IMR-90 (cell line): ENCODE measurements around the gene FNDC3B. TPM values are rescaled to one million over a fixed set of nuclear protein-coding genes. Genes with fewer than 3 reads are reported as not detected.

Experiments
- ATAC-seq: fragments of 200-7000 bp; cut with Tn5 transposase; 2 replicates; pipeline ENCODE4 v1.9.1; 2020; ENCODE audit warnings: low read depth, mild to moderate bottlenecking, moderate library complexity
- BruUV-seq: library from RNA; stranded (reverse); fragments of 400-500 nt; replicated peaks from 2 replicates; lab custom pipeline; 2021; lab: Mats Ljungman, UMichigan
- CTCF ChIA-PET: fragments of 300-600 bp; formaldehyde crosslinking; extraction: SDS; loops from one replicate; lab custom pipeline; 2021; ENCODE audit warnings: antibody characterized with exemption; lab: Yijun Ruan, JAX
- POLR2A ChIA-PET: fragments of 300-600 bp; sonication (Branson Sonifier 250); formaldehyde crosslinking; loops from one replicate; lab custom pipeline; 2022; ENCODE audit warnings: antibody characterized with exemption; ENCODE audit not compliant: unreplicated experiment; lab: Charles Lee
- DNase-seq: peaks from one replicate; pipeline ENCODE4 v3.0.0; 2013
- H2AFZ ChIP-seq: replicated peaks from 2 replicates; pipeline ENCODE3; 2013; ENCODE audit warnings: low read length, mild to moderate bottlenecking; ENCODE audit not compliant: poor library complexity
- H2AK5ac ChIP-seq: 2 replicates; pipeline ENCODE4 v1.6.1; 2013; ENCODE audit warnings: low read depth, low read length, inconsistent platforms
- H2AK9ac ChIP-seq: replicated peaks from 2 replicates; pipeline ENCODE3; 2013; ENCODE audit warnings: mild to moderate bottlenecking, low read depth, low read length, moderate library complexity; ENCODE audit not compliant: poor library complexity
- H2BK120ac ChIP-seq: 2 replicates; pipeline ENCODE4 v1.6.1; 2013; ENCODE audit warnings: low read depth, low read length, inconsistent platforms
- H2BK15ac ChIP-seq: 3 replicates; pipeline ENCODE4 v1.6.1; 2013; ENCODE audit warnings: low read depth, low read length, inconsistent platforms
- H2BK20ac ChIP-seq: 2 replicates; pipeline ENCODE4 v1.6.1; 2013; ENCODE audit warnings: low read depth, mild to moderate bottlenecking, inconsistent platforms, low read length, moderate library complexity
- H2BK5ac ChIP-seq: 2 replicates; pipeline ENCODE4 v1.6.1; 2013; ENCODE audit warnings: mild to moderate bottlenecking, low read depth, low read length, inconsistent platforms; ENCODE audit not compliant: poor library complexity, severe bottlenecking
- H3K14ac ChIP-seq: replicated peaks from 2 replicates; pipeline ENCODE4 v1.6.1; 2013; ENCODE audit warnings: low read depth, low read length, inconsistent platforms
- H3K18ac ChIP-seq: 2 replicates; pipeline ENCODE4 v1.6.1; 2013; ENCODE audit warnings: low read depth, low read length, control low read depth
- H3K23ac ChIP-seq: 2 replicates; pipeline ENCODE4 v1.6.1; 2013; ENCODE audit warnings: low read depth, low read length, inconsistent platforms
- H3K27ac ChIP-seq: 2 replicates; pipeline ENCODE4 v1.5.1; 2013; ENCODE audit warnings: mild to moderate bottlenecking, control low read depth, low read length; ENCODE audit not compliant: insufficient read depth
- H3K27me3 ChIP-seq: 2 replicates; pipeline ENCODE4 v1.6.1; 2013; ENCODE audit warnings: low read length; ENCODE audit not compliant: control insufficient read depth, insufficient read depth
- H3K36me3 ChIP-seq: 2 replicates; pipeline ENCODE4 v1.6.1; 2013; ENCODE audit warnings: low read length, mixed read lengths; ENCODE audit not compliant: control insufficient read depth, insufficient read depth
- H3K4ac ChIP-seq: 2 replicates; pipeline ENCODE4 v1.6.1; 2013; ENCODE audit warnings: low read depth, low read length, inconsistent platforms
- H3K4me1 ChIP-seq: 2 replicates; pipeline ENCODE4 v1.6.1; 2013; ENCODE audit warnings: low read length, mixed read lengths; ENCODE audit not compliant: control insufficient read depth, insufficient read depth
- H3K4me2 ChIP-seq: 2 replicates; pipeline ENCODE4 v1.6.1; 2013; ENCODE audit warnings: low read depth, mild to moderate bottlenecking, control low read depth, low read length, moderate library complexity
- H3K4me3 ChIP-seq: 2 replicates; pipeline ENCODE4 v1.5.1; 2013; ENCODE audit warnings: low read depth, mild to moderate bottlenecking, control low read depth, low read length, moderate library complexity; ENCODE audit not compliant: insufficient read depth
- H3K56ac ChIP-seq: 2 replicates; pipeline ENCODE4 v1.6.1; 2013; ENCODE audit warnings: low read length, inconsistent platforms; ENCODE audit not compliant: insufficient read depth; ENCODE audit errors: extremely low read depth
- H3K79me1 ChIP-seq, 2 experiments: 2 replicates each; pipeline ENCODE4 v1.6.1; 2013; ENCODE audit warnings: low read length in 2 of 2, inconsistent platforms in 1 of 2, low read depth in 1 of 2
- H3K9ac ChIP-seq: 2 replicates; pipeline ENCODE4 v1.6.1; 2013; ENCODE audit warnings: low read depth, low read length, control low read depth
- H3K9me1 ChIP-seq: 2 replicates; pipeline ENCODE4 v1.6.1; 2013; ENCODE audit warnings: low read length, inconsistent platforms; ENCODE audit not compliant: insufficient read depth
- H3K9me3 ChIP-seq: 2 replicates; pipeline ENCODE4 v1.6.1; 2013; ENCODE audit warnings: low read length; ENCODE audit not compliant: control insufficient read depth, insufficient read depth
- H4K20me1 ChIP-seq: 2 replicates; pipeline ENCODE4 v1.6.1; 2013; ENCODE audit warnings: low read length, inconsistent platforms; ENCODE audit not compliant: insufficient read depth
- H4K5ac ChIP-seq: 2 replicates; pipeline ENCODE4 v1.6.1; 2013; ENCODE audit warnings: mild to moderate bottlenecking, low read depth, low read length, control low read depth
- H4K8ac ChIP-seq, 2 experiments: 2 replicates each; pipeline ENCODE4 v1.6.1; 2013; ENCODE audit warnings: low read depth in 2 of 2, low read length in 2 of 2, control low read depth in 1 of 2, inconsistent platforms in 1 of 2
- H4K91ac ChIP-seq: 2 replicates; pipeline ENCODE4 v1.6.1; 2013; ENCODE audit warnings: low read depth, low read length, inconsistent platforms; ENCODE audit not compliant: insufficient read depth
- CEBPB ChIP-seq: IDR thresholded peaks from 2 replicates; pipeline ENCODE4 v1.6.1; 2012; ENCODE audit warnings: low read depth, low read length, improper control_type of control experiment
- FOS ChIP-seq: fragments of 150-350 bp; IDR thresholded peaks from 2 replicates; pipeline ENCODE4 v1.6.1; 2016; ENCODE audit warnings: low read depth, low read length
- WGBS, 2 experiments: methylation state at CpG; one replicate each; pipeline versions ENCODE4 v1.1.5 to v1.1.7; 2013; ENCODE audit warnings: missing lambda C conversion rate in 2 of 2; ENCODE audit not compliant: insufficient read length in 1 of 2; ENCODE audit errors: extremely low coverage in 2 of 2; 5-methylcytosine and 5-hydroxymethylcytosine counted together
- dilution Hi-C: fragments of 300-500 bp; cut with HindIII; formaldehyde crosslinking; loops from one replicate; pipeline ENCODE4 v1.14.3; 2018; ENCODE audit warnings: low sequenced_read_pairs; ENCODE audit not compliant: unreplicated experiment
- in situ Hi-C: fragments of 300-500 bp; cut with MboI; formaldehyde crosslinking; loops from 3 replicates; pipeline ENCODE4 v1.14.3; 2019; ENCODE audit warnings: low sequenced_read_pairs, inconsistent platforms, mixed read lengths
- intact Hi-C: fragments of 100-400 bp; cut with micrococcal nuclease; formaldehyde crosslinking; loops from 2 replicates; pipeline ENCODE4 v1.10.0; 2022
- polyA plus RNA-seq, 3 experiments: library from polyadenylated mRNA; depleted of rRNA; stranded (reverse); fragments of >200 nt; gene quantifications; 2 replicates each; pipeline ENCODE4 v1.2.3, GENCODE V29; 2012; ENCODE audit warnings: low replicate concordance in 1 of 3
- total RNA-seq: library from RNA; depleted of rRNA; stranded (reverse); fragments of >200 nt; gene quantifications from 2 replicates; pipeline ENCODE4 v1.2.3, GENCODE V29; 2012

The FNDC3B gene
- total and polyA plus RNA-seq, 2 of the 4 experiments (the other 2 are of a cell fraction): 23.9 to 150 TPM

GRCh38 chr3:172129498-172129849, 90.1 kb downstream of the FNDC3B start:
- ATAC-seq (no peak), DNase-seq (no peak)
- Histone ChIP-seq H3K18ac (no peak overlapping the region), H3K9me1 (peaks cover 25% of the 10 kb centered on the region), H3K9me3 (no peaks in the 10 kb centered on the region), H4K20me1 (peaks cover 68% of the 10 kb centered on the region), H2AFZ (no peak overlapping the region), H3K14ac (no peak overlapping the region), H4K5ac (no peak overlapping the region), H3K27me3 (no peaks in the 10 kb centered on the region), H3K4me1 (peaks cover 35% of the 10 kb centered on the region), H2AK9ac (no peak overlapping the region), H3K79me1 (peaks cover 47 to 81% of the 10 kb centered on the region in 2 experiments), H4K8ac (no peak overlapping the region), H3K4me2 (peak overlapping the region; percentile 16; the same call in 1 of the 2 replicates), H2BK120ac (no peak overlapping the region), H2BK20ac (peak overlapping the region; percentile 16; the same call in 1 of the 2 replicates), H3K4me3 (no peak overlapping the region), H3K56ac (no peak overlapping the region), H3K23ac (no peak overlapping the region), H3K9ac (no peak overlapping the region), H3K4ac (no peak overlapping the region), H4K91ac (no peak overlapping the region), H3K36me3 (peaks cover 15% of the 10 kb centered on the region), H2BK5ac (peak overlapping the region; percentile 78), H2AK5ac (no peak overlapping the region), H2BK15ac (no peak overlapping the region), H3K27ac (no peak overlapping the region; the same call in 1 of the 2 replicates)
- in situ Hi-C loops (no loop called here), dilution Hi-C loops (no loop called here), intact Hi-C loops (no loop called here)
- BruUV-seq: no TSS peak
- POLR2A ChIA-PET: no interaction called here
- CTCF ChIA-PET: no interaction called here
- peak; percentile 91 for TF ChIP-seq CEBPB
- TF ChIP-seq FOS: no peak
- no CpG with 5 or more reads among the region's 1 CpG for WGBS, 2 experiments
